ENCODE results near the gene TRPV6. TPM values are rescaled to one million over a fixed set of nuclear protein-coding genes. Genes with fewer than 3 reads are reported as not detected.

Gene TRPV6
- total and polyA plus RNA-seq, 2 experiments from 2014 or later = 0.08 to 0.80 TPM

- no peak for TF ChIP-seq ETS1 (IDR thresholded peaks at IDR 0.05)
- no peak for TF ChIP-seq REST (IDR thresholded peaks at IDR 0.05; ENCODE audit: unreplicated experiment)
- no peak for TF ChIP-seq POLR2AphosphoS5 (IDR thresholded peaks at IDR 0.05; ENCODE audit: low read depth)
- TF ChIP-seq NANOG (IDR thresholded peaks at IDR 0.05; ENCODE audit: borderline replicate concordance) = no peak
- no peak for TF ChIP-seq EZH2phosphoT487 (IDR thresholded peaks at IDR 0.05; ENCODE audit: unreplicated experiment)
- no peak for TF ChIP-seq STAT1 (IDR thresholded peaks at IDR 0.05; ENCODE audit: unreplicated experiment)
- no peak for TF ChIP-seq ZNF331 (CRISPR knock-in tag; IDR thresholded peaks at IDR 0.05; ENCODE audit: low read depth)
- no peak for TF ChIP-seq CREB1 (CRISPR knock-in tag; IDR thresholded peaks at IDR 0.05; ENCODE audit: low read depth)
- TF ChIP-seq EZH2 (IDR thresholded peaks at IDR 0.05; ENCODE audit: low read depth, unreplicated experiment) = no peak
- TF ChIP-seq ZNF462 (CRISPR knock-in tag; IDR thresholded peaks at IDR 0.05) = no peak
- no peak for TF ChIP-seq JUNB (IDR thresholded peaks at IDR 0.05; ENCODE audit: unreplicated experiment)
- no peak for TF ChIP-seq ZNF114 (CRISPR knock-in tag; IDR thresholded peaks at IDR 0.05)
- no peak for TF ChIP-seq CTCF (conservative IDR thresholded peaks at IDR 0.05; ENCODE audit: low read depth in 2 of 2)
- Histone ChIP-seq H3F3A (replicated peaks; ENCODE audit: low read depth) (no peaks in the 10 kb centered on the region), H3K4me1 (ENCODE audit: insufficient read depth) (peaks cover 9% of the 10 kb centered on the region), H3K9me2 (ENCODE audit: insufficient read depth) (no peaks in the 10 kb centered on the region), H2AFZ (no peak overlapping the region), H3K4me2 (no peak overlapping the region), H3K27me3 (ENCODE audit: insufficient read depth) (no peaks in the 10 kb centered on the region), H4K20me1 (replicated peaks; ENCODE audit: insufficient read depth) (no peaks in the 10 kb centered on the region), H3K36me3 (ENCODE audit: insufficient read depth) (no peaks in the 10 kb centered on the region; the same call in 1 of the 2 replicates), H3K79me2 (replicated peaks; ENCODE audit: insufficient read depth) (no peaks in the 10 kb centered on the region), H3K4me3 (no peak overlapping the region), H3K27ac (ENCODE audit: low read depth) (no peak overlapping the region)
- ATAC-seq = no peak
- Mint-ChIP-seq H3K27me3 (ENCODE audit: insufficient read depth, low read depth, poor library complexity) (peaks cover 14% of the 10 kb centered on the region), H3K27ac (no peak overlapping the region), H3K9me3 (no peaks in the 10 kb centered on the region), H3K4me1 (peaks cover 21% of the 10 kb centered on the region), H3K4me3 (no peak overlapping the region), H3K36me3 (ENCODE audit: low read depth) (peaks cover 8% of the 10 kb centered on the region; the same call in 2 of the 3 replicates)
- DNase-seq (ENCODE audit: low spot score) = no peak
Measured at GRCh38 chr7:142867398-142868187, 18.0 kb downstream of the TRPV6 start.

Measured in GM23338 (cell line).